ENCODE data around the gene COL6A2.

Gene COL6A2

GRCh38 chr21:46097336-46098293 is at the start of gene COL6A2:
Gene COL6A2, plus strand, starts transcription at chr21:46098112.
- in situ Hi-C loops (cut with HindIII; ENCODE audit: low sequenced_read_pairs): no loop called here

- in situ Hi-C loops (cut with HindIII; ENCODE audit: low sequenced_read_pairs): no loop called here
Observed at GRCh38 chr21:46048926-46049889, 48.7 kb upstream of the COL6A2 start.

GRCh38 chr21:46049890-46050667 is 47.8 kb upstream of the COL6A2 start:
- in situ Hi-C loops (cut with HindIII; ENCODE audit: low sequenced_read_pairs): loop anchor here (5.0 to 25.0 kb wide), 4 partner anchors 48 to 213 kb away; no protein-coding TSS in a partner anchor

GRCh38 chr21:46050668-46051378 is 47.1 kb upstream of the COL6A2 start:
- in situ Hi-C loops (cut with HindIII; ENCODE audit: low sequenced_read_pairs): loop anchor here (5.0 to 25.0 kb wide), 4 partner anchors 49 to 214 kb away; no protein-coding TSS in a partner anchor

- in situ Hi-C loops (cut with HindIII; ENCODE audit: low sequenced_read_pairs): loop anchor here (5.0 to 25.0 kb wide), 4 partner anchors 49 to 214 kb away; no protein-coding TSS in a partner anchor
Observed at GRCh38 chr21:46051379-46051770, 46.5 kb upstream of the COL6A2 start.

- in situ Hi-C loops (cut with HindIII; ENCODE audit: low sequenced_read_pairs): loop anchor here (5.0 to 25.0 kb wide), 4 partner anchors 50 to 215 kb away; no protein-coding TSS in a partner anchor
Observed at GRCh38 chr21:46051821-46052675, 45.9 kb upstream of the COL6A2 start.

GRCh38 chr21:46052703-46053651 is 44.9 kb upstream of the COL6A2 start:
- in situ Hi-C loops (cut with HindIII; ENCODE audit: low sequenced_read_pairs): loop anchor here (5.0 to 25.0 kb wide), 4 partner anchors 49 to 216 kb away; no protein-coding TSS in a partner anchor

GRCh38 chr21:46054031-46054430 is 43.9 kb upstream of the COL6A2 start:
- in situ Hi-C loops (cut with HindIII; ENCODE audit: low sequenced_read_pairs): loop anchor here (5.0 to 25.0 kb wide), 4 partner anchors 48 to 217 kb away; no protein-coding TSS in a partner anchor

- in situ Hi-C loops (cut with HindIII; ENCODE audit: low sequenced_read_pairs): loop anchor here (5.0 to 25.0 kb wide), 4 partner anchors 48 to 217 kb away; no protein-coding TSS in a partner anchor
Observed at GRCh38 chr21:46054451-46054881, 43.4 kb upstream of the COL6A2 start.

- in situ Hi-C loops (cut with HindIII; ENCODE audit: low sequenced_read_pairs): loop anchor here (25.0 kb wide), 1 partner anchor 219 kb away; no protein-coding TSS in a partner anchor
Observed at GRCh38 chr21:46055863-46056281, 42.0 kb upstream of the COL6A2 start.

GRCh38 chr21:46056450-46056903 is 41.4 kb upstream of the COL6A2 start:
- in situ Hi-C loops (cut with HindIII; ENCODE audit: low sequenced_read_pairs): loop anchor here (25.0 kb wide), 1 partner anchor 219 kb away; no protein-coding TSS in a partner anchor

- in situ Hi-C loops (cut with HindIII; ENCODE audit: low sequenced_read_pairs): loop anchor here (25.0 kb wide), 1 partner anchor 220 kb away; no protein-coding TSS in a partner anchor
Observed at GRCh38 chr21:46057111-46057709, 40.7 kb upstream of the COL6A2 start.

- in situ Hi-C loops (cut with HindIII; ENCODE audit: low sequenced_read_pairs): loop anchor here (25.0 kb wide), 1 partner anchor 220 kb away; no protein-coding TSS in a partner anchor
Observed at GRCh38 chr21:46057710-46058241, 40.1 kb upstream of the COL6A2 start.

GRCh38 chr21:46058431-46059145 is 39.3 kb upstream of the COL6A2 start:
- in situ Hi-C loops (cut with HindIII; ENCODE audit: low sequenced_read_pairs): loop anchor here (25.0 kb wide), 1 partner anchor 221 kb away; no protein-coding TSS in a partner anchor

- in situ Hi-C loops (cut with HindIII; ENCODE audit: low sequenced_read_pairs): loop anchor here (25.0 kb wide), 1 partner anchor 222 kb away; no protein-coding TSS in a partner anchor
Observed at GRCh38 chr21:46059195-46059594, 38.7 kb upstream of the COL6A2 start.

Data from endothelial cell of hepatic sinusoid (primary cell).